HCT116 (cell line): Measurements from ENCODE around the gene DEFB132. TPM values are rescaled to one million over a fixed set of nuclear protein-coding genes. Genes with fewer than 3 reads are reported as not detected.
A peak's percentile ranks its signal among the peaks of the same experiment; 100 is the strongest.

Experiments used
- ATAC-seq: fragments of 200-7000 bp; cut with Tn5 transposase; 2 replicates; pipeline ENCODE4 v1.9.1; 2020; ENCODE audit warnings: mild to moderate bottlenecking, moderate library complexity
- BruUV-seq: library from RNA; stranded (reverse); fragments of 400-500 nt; replicated peaks from 2 replicates; lab custom pipeline; 2021; lab: Mats Ljungman, UMichigan
- CTCF ChIA-PET: fragments of 300-600 bp; sonication (Branson Sonifier 250); formaldehyde crosslinking; loops from one replicate; lab custom pipeline; 2021; ENCODE audit warnings: antibody characterized with exemption; lab: Charles Lee
- POLR2A ChIA-PET: fragments of 300-600, 350-600 bp; sonication (Branson Sonifier 250); formaldehyde crosslinking; loops from one replicate; lab custom pipeline; 2021; ENCODE audit warnings: antibody characterized with exemption; lab: Charles Lee
- RAD21 ChIA-PET, 2 experiments: fragments of 300-600 bp; sonication (Branson Sonifier 250); formaldehyde crosslinking; loops; one replicate each; lab custom pipeline; 2023; ENCODE audit warnings: low total read pairs in 2 of 2; ENCODE audit not compliant: uncharacterized antibody in 2 of 2, unreplicated experiment in 2 of 2, low non-redundant PET in 1 of 2; lab: Charles Lee
- DNase-seq: peaks from one replicate; pipeline ENCODE4 v3.0.0-alpha.2; 2010; ENCODE audit warnings: low read depth, low spot score
- H2AFZ ChIP-seq: fragments of 200-600 bp; shearing (Covaris generic), sonication (generic); 2 replicates; pipeline ENCODE4 v1.6.1; 2017; ENCODE audit warnings: low read depth, mixed run types, mixed read lengths, antibody characterized with exemption, low read length; ENCODE audit not compliant: poor library complexity, severe bottlenecking
- H3K27ac ChIP-seq: 2 replicates; pipeline ENCODE4 v1.5.1; 2012; ENCODE audit warnings: low read depth, low read length
- H3K27me3 ChIP-seq: fragments of 200-600 bp; sonication (generic); 2 replicates; pipeline ENCODE4 v1.6.1; 2016; ENCODE audit warnings: mixed run types, low read length, mixed read lengths; ENCODE audit not compliant: insufficient read depth
- H3K36me3 ChIP-seq, 2 experiments: fragments of 200-500 bp in 1 of 2; fragments of 200-600 bp in 1 of 2; sonication (Bioruptor generic) in 1 of 2; sonication (generic) in 1 of 2; 2 replicates each; pipeline versions ENCODE4 v1.5.1 to v1.6.1; 2014 to 2016; ENCODE audit warnings: low read length in 2 of 2, inconsistent platforms in 1 of 2, mixed read lengths in 1 of 2, mixed run types in 1 of 2; ENCODE audit not compliant: insufficient read depth in 2 of 2, control insufficient read depth in 1 of 2
- H3K4me1 ChIP-seq, 2 experiments: fragments of 200-600 bp in 1 of 2; sonication (generic) in 1 of 2; 2 replicates each; pipeline versions ENCODE4 v1.5.1 to v1.6.1; 2012 to 2017; ENCODE audit warnings: low read length in 2 of 2, inconsistent platforms in 1 of 2, mild to moderate bottlenecking in 1 of 2, mixed read lengths in 1 of 2, mixed run types in 1 of 2, moderate library complexity in 1 of 2; ENCODE audit not compliant: insufficient read depth in 2 of 2, control insufficient read depth in 1 of 2
- H3K4me2 ChIP-seq: fragments of 200-600 bp; sonication (generic); 2 replicates; pipeline ENCODE4 v1.6.1; 2017; ENCODE audit warnings: mixed run types, low read length, mixed read lengths
- H3K4me3 ChIP-seq, 2 experiments: fragments of 200-600 bp in 1 of 2; sonication (generic) in 1 of 2; replicated peaks in 1 of 2; 2 replicates each; pipeline ENCODE4 v1.5.1; 2011 to 2016; ENCODE audit warnings: low read length in 2 of 2, control low read depth in 1 of 2, low read depth in 1 of 2, mild to moderate bottlenecking in 1 of 2, mixed read lengths in 1 of 2, mixed run types in 1 of 2
- H3K79me2 ChIP-seq: fragments of 200-600 bp; sonication (generic); 2 replicates; pipeline ENCODE4 v1.6.1; 2017; ENCODE audit warnings: mild to moderate bottlenecking, mixed run types, low read length, moderate library complexity, mixed read lengths; ENCODE audit not compliant: insufficient read depth
- H3K9ac ChIP-seq: fragments of 200-600 bp; sonication (generic); 2 replicates; pipeline ENCODE4 v1.6.1; 2016; ENCODE audit warnings: low read length, mixed read lengths
- H3K9me2 ChIP-seq: fragments of 200-600 bp; sonication (generic), shearing (Covaris generic); 2 replicates; pipeline ENCODE4 v1.6.1; 2017; ENCODE audit warnings: mixed run types, mild to moderate bottlenecking, moderate library complexity; ENCODE audit not compliant: insufficient read depth
- H3K9me3 ChIP-seq, 2 experiments: fragments of 200-500 bp in 1 of 2; fragments of 200-600 bp in 1 of 2; sonication (Bioruptor generic) in 1 of 2; sonication (generic) in 1 of 2; 2 replicates each; pipeline ENCODE4 v1.6.1; 2014 to 2017; ENCODE audit warnings: low read length in 2 of 2, mixed read lengths in 2 of 2, inconsistent platforms in 1 of 2, low read depth in 1 of 2, mild to moderate bottlenecking in 1 of 2, mixed run types in 1 of 2, moderate library complexity in 1 of 2; ENCODE audit not compliant: control insufficient read depth in 1 of 2, insufficient read depth in 1 of 2
- H4K20me1 ChIP-seq: fragments of 200-600 bp; sonication (generic), shearing (Covaris generic); 2 replicates; pipeline ENCODE4 v1.6.1; 2017; ENCODE audit warnings: mixed run types, mild to moderate bottlenecking, moderate library complexity; ENCODE audit not compliant: insufficient read depth
- ATF3 ChIP-seq: IDR thresholded peaks from 2 replicates; pipeline ENCODE4 v1.6.1; 2012
- CTCF ChIP-seq, 3 experiments: fragments of 200-600 bp in 1 of 3; sonication (generic) in 1 of 3; IDR thresholded peaks in 2 of 3; conservative IDR thresholded peaks in 1 of 3; 2 replicates each; pipeline ENCODE4 v1.5.1; 2012 to 2017; ENCODE audit warnings: low read depth in 2 of 3, low read length in 2 of 3, antibody characterized with exemption in 1 of 3, borderline replicate concordance in 1 of 3, control low read depth in 1 of 3, mild to moderate bottlenecking in 1 of 3, mixed read lengths in 1 of 3, mixed run types in 1 of 3, moderate library complexity in 1 of 3; ENCODE audit not compliant: insufficient read depth in 1 of 3
- ELF1 ChIP-seq: IDR thresholded peaks from 2 replicates; pipeline ENCODE4 v1.6.1; 2012; ENCODE audit warnings: low read depth, borderline replicate concordance
- POLR2A ChIP-seq: IDR thresholded peaks from 2 replicates; pipeline ENCODE4 v1.7.0; 2011; ENCODE audit warnings: borderline replicate concordance; ENCODE audit not compliant: insufficient read depth, insufficient read length; ENCODE audit errors: extremely low read depth
- RAD21 ChIP-seq: IDR thresholded peaks from 2 replicates; pipeline ENCODE4 v1.6.1; 2012; ENCODE audit warnings: low read depth, mild to moderate bottlenecking
- SRF ChIP-seq: IDR thresholded peaks from 2 replicates; pipeline ENCODE4 v1.6.1; 2012; ENCODE audit warnings: low read depth
- ZBTB33 ChIP-seq: IDR thresholded peaks from 2 replicates; pipeline ENCODE4 v1.6.1; 2011; ENCODE audit warnings: mild to moderate bottlenecking, low read length, moderate library complexity; ENCODE audit not compliant: insufficient replicate concordance; ENCODE audit errors: extremely low read depth
- ZFX ChIP-seq: fragments of 450-650 bp; IDR thresholded peaks from 2 replicates; pipeline ENCODE4 v1.6.1; 2017
- ZNF274 ChIP-seq: fragments of 200-500 bp; sonication (Bioruptor generic); IDR thresholded peaks from 2 replicates; pipeline ENCODE4 v1.6.1; 2014; ENCODE audit warnings: mild to moderate bottlenecking, low read depth, low read length, inconsistent platforms
- intact Hi-C: fragments of 100-400 bp; cut with micrococcal nuclease; formaldehyde crosslinking; loops from 2 replicates; pipeline ENCODE4 v1.10.0; 2022
- total RNA-seq: library from RNA; stranded (reverse); gene quantifications from one replicate; pipeline ENCODE4 v1.2.1, GENCODE V29; 2021; ENCODE audit not compliant: unreplicated experiment

Gene DEFB132
- total RNA-seq, 1 experiment from 2014 or later: not detected

- Histone ChIP-seq H4K20me1 (no peaks in the 10 kb centered on the region), H3K36me3 (no peaks in the 10 kb centered on the region), H3K79me2 (no peaks in the 10 kb centered on the region), H3K27ac (no peak overlapping the region), H3K4me2 (no peak overlapping the region), H3K9me3 (no peaks in the 10 kb centered on the region), H3K27me3 (peaks cover 17% of the 10 kb centered on the region; the same call in 1 of the 2 replicates), H3K4me1 (no peaks in the 10 kb centered on the region), H3K4me3 (no peak overlapping the region), H3K9me2 (no peaks in the 10 kb centered on the region), H2AFZ (no peak overlapping the region), H3K9ac (no peak overlapping the region)
- BruUV-seq: no TSS peak
- TF ChIP-seq CTCF (IDR thresholded peaks at IDR 0.05 in 2 of 3, conservative IDR thresholded peaks at IDR 0.05 in 1 of 3; ENCODE audit: borderline replicate concordance in 1 of 3, insufficient read depth in 1 of 3, low read depth in 2 of 3, low read length in 2 of 3) (peak; percentile 50 to 80 (median 62); a peak in 5 of 6 replicates), ELF1 (no peak), ATF3 (no peak), ZBTB33 (no peak), POLR2A (no peak), RAD21 (peak; percentile 85), ZFX (no peak), SRF (no peak), ZNF274 (no peak)
- intact Hi-C loops: no loop called here
- POLR2A ChIA-PET: no interaction called here
- RAD21 ChIA-PET: interaction anchor here in 1 of 2 experiments (0.6 kb wide), 1 partner anchor 105 kb away, joined by 3 read pairs; no protein-coding TSS in a partner anchor
- CTCF ChIA-PET: interaction anchor here (1.2 to 1.5 kb wide), 3 partner anchors 10 to 112 kb away, joined by 3 to 5 read pairs (median 3); no protein-coding TSS in a partner anchor
- peak; percentile 27 for DNase-seq
- ATAC-seq: peak; percentile 95
These were observed 38.0 kb upstream of the DEFB132 start for GRCh38 chr20:219290-220115.
